ENCODE results near the gene MAP1S. TPM values are rescaled to one million over a fixed set of nuclear protein-coding genes. Genes with fewer than 3 reads are reported as not detected.

The MAP1S gene
- total and polyA plus RNA-seq, 2 of the 8 experiments (the other 6 are each of a cell fraction or from before 2014, with no cell fraction given), result 66.7 to 115 TPM

GRCh38 chr19:17695198-17695597 lies 24.1 kb upstream of the MAP1S start (continued):
- TF ChIP-seq, protein P1, sequence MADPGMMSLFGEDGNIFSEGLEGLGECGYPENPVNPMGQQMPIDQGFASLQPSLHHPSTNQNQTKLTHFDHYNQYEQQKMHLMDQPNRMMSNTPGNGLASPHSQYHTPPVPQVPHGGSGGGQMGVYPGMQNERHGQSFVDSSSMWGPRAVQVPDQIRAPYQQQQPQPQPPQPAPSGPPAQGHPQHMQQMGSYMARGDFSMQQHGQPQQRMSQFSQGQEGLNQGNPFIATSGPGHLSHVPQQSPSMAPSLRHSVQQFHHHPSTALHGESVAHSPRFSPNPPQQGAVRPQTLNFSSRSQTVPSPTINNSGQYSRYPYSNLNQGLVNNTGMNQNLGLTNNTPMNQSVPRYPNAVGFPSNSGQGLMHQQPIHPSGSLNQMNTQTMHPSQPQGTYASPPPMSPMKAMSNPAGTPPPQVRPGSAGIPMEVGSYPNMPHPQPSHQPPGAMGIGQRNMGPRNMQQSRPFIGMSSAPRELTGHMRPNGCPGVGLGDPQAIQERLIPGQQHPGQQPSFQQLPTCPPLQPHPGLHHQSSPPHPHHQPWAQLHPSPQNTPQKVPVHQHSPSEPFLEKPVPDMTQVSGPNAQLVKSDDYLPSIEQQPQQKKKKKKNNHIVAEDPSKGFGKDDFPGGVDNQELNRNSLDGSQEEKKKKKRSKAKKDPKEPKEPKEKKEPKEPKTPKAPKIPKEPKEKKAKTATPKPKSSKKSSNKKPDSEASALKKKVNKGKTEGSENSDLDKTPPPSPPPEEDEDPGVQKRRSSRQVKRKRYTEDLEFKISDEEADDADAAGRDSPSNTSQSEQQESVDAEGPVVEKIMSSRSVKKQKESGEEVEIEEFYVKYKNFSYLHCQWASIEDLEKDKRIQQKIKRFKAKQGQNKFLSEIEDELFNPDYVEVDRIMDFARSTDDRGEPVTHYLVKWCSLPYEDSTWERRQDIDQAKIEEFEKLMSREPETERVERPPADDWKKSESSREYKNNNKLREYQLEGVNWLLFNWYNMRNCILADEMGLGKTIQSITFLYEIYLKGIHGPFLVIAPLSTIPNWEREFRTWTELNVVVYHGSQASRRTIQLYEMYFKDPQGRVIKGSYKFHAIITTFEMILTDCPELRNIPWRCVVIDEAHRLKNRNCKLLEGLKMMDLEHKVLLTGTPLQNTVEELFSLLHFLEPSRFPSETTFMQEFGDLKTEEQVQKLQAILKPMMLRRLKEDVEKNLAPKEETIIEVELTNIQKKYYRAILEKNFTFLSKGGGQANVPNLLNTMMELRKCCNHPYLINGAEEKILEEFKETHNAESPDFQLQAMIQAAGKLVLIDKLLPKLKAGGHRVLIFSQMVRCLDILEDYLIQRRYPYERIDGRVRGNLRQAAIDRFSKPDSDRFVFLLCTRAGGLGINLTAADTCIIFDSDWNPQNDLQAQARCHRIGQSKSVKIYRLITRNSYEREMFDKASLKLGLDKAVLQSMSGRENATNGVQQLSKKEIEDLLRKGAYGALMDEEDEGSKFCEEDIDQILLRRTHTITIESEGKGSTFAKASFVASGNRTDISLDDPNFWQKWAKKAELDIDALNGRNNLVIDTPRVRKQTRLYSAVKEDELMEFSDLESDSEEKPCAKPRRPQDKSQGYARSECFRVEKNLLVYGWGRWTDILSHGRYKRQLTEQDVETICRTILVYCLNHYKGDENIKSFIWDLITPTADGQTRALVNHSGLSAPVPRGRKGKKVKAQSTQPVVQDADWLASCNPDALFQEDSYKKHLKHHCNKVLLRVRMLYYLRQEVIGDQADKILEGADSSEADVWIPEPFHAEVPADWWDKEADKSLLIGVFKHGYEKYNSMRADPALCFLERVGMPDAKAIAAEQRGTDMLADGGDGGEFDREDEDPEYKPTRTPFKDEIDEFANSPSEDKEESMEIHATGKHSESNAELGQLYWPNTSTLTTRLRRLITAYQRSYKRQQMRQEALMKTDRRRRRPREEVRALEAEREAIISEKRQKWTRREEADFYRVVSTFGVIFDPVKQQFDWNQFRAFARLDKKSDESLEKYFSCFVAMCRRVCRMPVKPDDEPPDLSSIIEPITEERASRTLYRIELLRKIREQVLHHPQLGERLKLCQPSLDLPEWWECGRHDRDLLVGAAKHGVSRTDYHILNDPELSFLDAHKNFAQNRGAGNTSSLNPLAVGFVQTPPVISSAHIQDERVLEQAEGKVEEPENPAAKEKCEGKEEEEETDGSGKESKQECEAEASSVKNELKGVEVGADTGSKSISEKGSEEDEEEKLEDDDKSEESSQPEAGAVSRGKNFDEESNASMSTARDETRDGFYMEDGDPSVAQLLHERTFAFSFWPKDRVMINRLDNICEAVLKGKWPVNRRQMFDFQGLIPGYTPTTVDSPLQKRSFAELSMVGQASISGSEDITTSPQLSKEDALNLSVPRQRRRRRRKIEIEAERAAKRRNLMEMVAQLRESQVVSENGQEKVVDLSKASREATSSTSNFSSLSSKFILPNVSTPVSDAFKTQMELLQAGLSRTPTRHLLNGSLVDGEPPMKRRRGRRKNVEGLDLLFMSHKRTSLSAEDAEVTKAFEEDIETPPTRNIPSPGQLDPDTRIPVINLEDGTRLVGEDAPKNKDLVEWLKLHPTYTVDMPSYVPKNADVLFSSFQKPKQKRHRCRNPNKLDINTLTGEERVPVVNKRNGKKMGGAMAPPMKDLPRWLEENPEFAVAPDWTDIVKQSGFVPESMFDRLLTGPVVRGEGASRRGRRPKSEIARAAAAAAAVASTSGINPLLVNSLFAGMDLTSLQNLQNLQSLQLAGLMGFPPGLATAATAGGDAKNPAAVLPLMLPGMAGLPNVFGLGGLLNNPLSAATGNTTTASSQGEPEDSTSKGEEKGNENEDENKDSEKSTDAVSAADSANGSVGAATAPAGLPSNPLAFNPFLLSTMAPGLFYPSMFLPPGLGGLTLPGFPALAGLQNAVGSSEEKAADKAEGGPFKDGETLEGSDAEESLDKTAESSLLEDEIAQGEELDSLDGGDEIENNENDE (IDR thresholded peaks at IDR 0.05; ENCODE audit: insufficient replicate concordance, low read length), result no peak
- no peak for TF ChIP-seq CBX5 (IDR thresholded peaks at IDR 0.05; ENCODE audit: low read depth, low read length)
- no peak for TF ChIP-seq RFX5 (IDR thresholded peaks at IDR 0.05; ENCODE audit: borderline replicate concordance, low read depth, low read length)
- no peak for TF ChIP-seq PHF8 (conservative IDR thresholded peaks at IDR 0.05; ENCODE audit: low read depth, low read length)
- TF ChIP-seq ASH2L (IDR thresholded peaks at IDR 0.05; ENCODE audit: low read length), result no peak
- no peak for TF ChIP-seq RBBP5 (IDR thresholded peaks at IDR 0.05; ENCODE audit: borderline replicate concordance, low read depth, low read length)
